HL-60/S4 treated with retinoic acid at 250 ng/mL for 4 days and 3 days (cell line): ENCODE results near the gene ANKRD34C.

Source experiments
- in situ Hi-C: fragments of 300-500 bp; cut with MboI; formaldehyde crosslinking; loops from 2 replicates; pipeline ENCODE4 v1.7.0; 2022; ENCODE audit warnings: low sequenced_read_pairs

Gene ANKRD34C

GRCh38 chr15:79282371-79283251, at the start of gene ANKRD34C:
Gene ANKRD34C (plus strand): TSS chr15:79282722. CDS start chr15:79293285, 10,563 bp downstream.
- in situ Hi-C loops = no loop called here

- in situ Hi-C loops = no loop called here
Observed at GRCh38 chr15:79233236-79233635, 49.3 kb upstream of the ANKRD34C start.

GRCh38 chr15:79240036-79240435, 42.5 kb upstream of the ANKRD34C start:
- in situ Hi-C loops = no loop called here

GRCh38 chr15:79243723-79244122, 38.8 kb upstream of the ANKRD34C start:
- in situ Hi-C loops = no loop called here

GRCh38 chr15:79244876-79245275, 37.6 kb upstream of the ANKRD34C start:
- in situ Hi-C loops = no loop called here

- in situ Hi-C loops = no loop called here
Observed at GRCh38 chr15:79248183-79248582, 34.3 kb upstream of the ANKRD34C start.

- in situ Hi-C loops = no loop called here
Observed at GRCh38 chr15:79257454-79257853, 25.1 kb upstream of the ANKRD34C start.

- in situ Hi-C loops = no loop called here
Observed at GRCh38 chr15:79261836-79262235, 20.7 kb upstream of the ANKRD34C start.

- in situ Hi-C loops = no loop called here
Observed at GRCh38 chr15:79265167-79265566, 17.4 kb upstream of the ANKRD34C start.

GRCh38 chr15:79265987-79266579, 16.4 kb upstream of the ANKRD34C start:
- in situ Hi-C loops = no loop called here

- in situ Hi-C loops = no loop called here
Observed at GRCh38 chr15:79283252-79284048, 928 bp downstream of the ANKRD34C start.

GRCh38 chr15:79290642-79291275, 8.2 kb downstream of the ANKRD34C start:
- in situ Hi-C loops = no loop called here

- in situ Hi-C loops = no loop called here
Observed at GRCh38 chr15:79292011-79292410, 9.5 kb downstream of the ANKRD34C start.

GRCh38 chr15:79294075-79294474, 11.6 kb downstream of the ANKRD34C start:
- in situ Hi-C loops = no loop called here

GRCh38 chr15:79296583-79296982, 14.1 kb downstream of the ANKRD34C start:
- in situ Hi-C loops = no loop called here

- in situ Hi-C loops = no loop called here
Observed at GRCh38 chr15:79299126-79299840, 16.8 kb downstream of the ANKRD34C start.

- in situ Hi-C loops = no loop called here
Observed at GRCh38 chr15:79299841-79300235, 17.3 kb downstream of the ANKRD34C start.

GRCh38 chr15:79307251-79307650, 24.7 kb downstream of the ANKRD34C start:
- in situ Hi-C loops = no loop called here

- in situ Hi-C loops = no loop called here
Observed at GRCh38 chr15:79308874-79309273, 26.4 kb downstream of the ANKRD34C start.

- in situ Hi-C loops = no loop called here
Observed at GRCh38 chr15:79310612-79310984, 28.1 kb downstream of the ANKRD34C start.
